ENCODE data around the gene KLHL12. TPM values are rescaled to one million over a fixed set of nuclear protein-coding genes. Genes with fewer than 3 reads are reported as not detected.
A peak's percentile ranks its signal among the peaks of the same experiment; 100 is the strongest.

KLHL12 gene
- total RNA-seq, 1 donor from 2014 or later: 19.6 TPM

- intact Hi-C loops (cut with DNase I): no loop called here
- H3K27ac ChIP-seq: peak overlapping the region; percentile 30
- peaks cover 15% of the 10 kb centered on the region for H3K4me1 ChIP-seq
- no peak for TF ChIP-seq POLR2AphosphoS5 (IDR thresholded peaks at IDR 0.05; ENCODE audit: insufficient read depth in 1 of 2, low read depth in 1 of 2)
- no peak for TF ChIP-seq POLR2A (IDR thresholded peaks at IDR 0.05)
- no peak for TF ChIP-seq CTCF (IDR thresholded peaks at IDR 0.05)
- no peaks in the 10 kb centered on the region for H3K9me3 ChIP-seq
- no peaks in the 10 kb centered on the region for H3K27me3 ChIP-seq
- peak in 1 of 2 donors; percentile 91 for DNase-seq (ENCODE audit: extremely low spot score in 2 of 2)
- no peak overlapping the region for H3K4me3 ChIP-seq
- H3K36me3 ChIP-seq: no peaks in the 10 kb centered on the region
Observed at GRCh38 chr1:202858331-202858730, 68.7 kb downstream of the KLHL12 start.

GRCh38 chr1:202857136-202857610 lies 69.9 kb downstream of the KLHL12 start:
- TF ChIP-seq POLR2AphosphoS5 (IDR thresholded peaks at IDR 0.05; ENCODE audit: insufficient read depth in 1 of 2, low read depth in 1 of 2) (no peak), POLR2A (IDR thresholded peaks at IDR 0.05) (no peak), CTCF (IDR thresholded peaks at IDR 0.05) (no peak)
- Histone ChIP-seq H3K9me3 (no peaks in the 10 kb centered on the region), H3K4me3 (no peak overlapping the region), H3K4me1 (peaks cover 14% of the 10 kb centered on the region), H3K27ac (no peak overlapping the region), H3K36me3 (no peaks in the 10 kb centered on the region), H3K27me3 (no peaks in the 10 kb centered on the region)
- intact Hi-C loops (cut with DNase I): no loop called here
- DNase-seq (ENCODE audit: extremely low spot score in 2 of 2): no peak

GRCh38 chr1:202856014-202856413 lies 71.0 kb downstream of the KLHL12 start:
- Histone ChIP-seq H3K36me3 (no peaks in the 10 kb centered on the region), H3K9me3 (no peaks in the 10 kb centered on the region), H3K27me3 (no peaks in the 10 kb centered on the region), H3K4me1 (peaks cover 9% of the 10 kb centered on the region), H3K4me3 (no peak overlapping the region), H3K27ac (no peak overlapping the region)
- no peak for DNase-seq (ENCODE audit: extremely low spot score in 2 of 2)
- TF ChIP-seq CTCF (IDR thresholded peaks at IDR 0.05) (no peak), POLR2A (IDR thresholded peaks at IDR 0.05) (no peak), POLR2AphosphoS5 (IDR thresholded peaks at IDR 0.05; ENCODE audit: insufficient read depth in 1 of 2, low read depth in 1 of 2) (no peak)
- intact Hi-C loops (cut with DNase I): no loop called here

- H3K4me1 ChIP-seq: no peaks in the 10 kb centered on the region
- H3K36me3 ChIP-seq: no peaks in the 10 kb centered on the region
- intact Hi-C loops (cut with DNase I): no loop called here
- no peak for DNase-seq (ENCODE audit: extremely low spot score in 2 of 2)
- TF ChIP-seq POLR2A (IDR thresholded peaks at IDR 0.05) (no peak), POLR2AphosphoS5 (IDR thresholded peaks at IDR 0.05; ENCODE audit: insufficient read depth in 1 of 2, low read depth in 1 of 2) (no peak), CTCF (IDR thresholded peaks at IDR 0.05) (no peak)
- H3K4me3 ChIP-seq: no peak overlapping the region
- H3K9me3 ChIP-seq: no peaks in the 10 kb centered on the region
- no peak overlapping the region for H3K27ac ChIP-seq
- H3K27me3 ChIP-seq: no peaks in the 10 kb centered on the region
Observed at GRCh38 chr1:202854787-202855186, 72.2 kb downstream of the KLHL12 start.

GRCh38 chr1:202852163-202852904 lies 74.7 kb downstream of the KLHL12 start:
- H3K27ac ChIP-seq: no peak overlapping the region
- DNase-seq (ENCODE audit: extremely low spot score in 2 of 2): no peak
- no peaks in the 10 kb centered on the region for H3K36me3 ChIP-seq
- H3K4me3 ChIP-seq: no peak overlapping the region
- H3K4me1 ChIP-seq: no peaks in the 10 kb centered on the region
- intact Hi-C loops (cut with DNase I): no loop called here
- H3K27me3 ChIP-seq: no peaks in the 10 kb centered on the region
- H3K9me3 ChIP-seq: no peaks in the 10 kb centered on the region
- TF ChIP-seq POLR2AphosphoS5 (IDR thresholded peaks at IDR 0.05; ENCODE audit: insufficient read depth in 1 of 2, low read depth in 1 of 2) (no peak), CTCF (IDR thresholded peaks at IDR 0.05) (no peak), POLR2A (IDR thresholded peaks at IDR 0.05) (no peak)
